ENCODE data around the gene RBM47.

RBM47 gene

DNA sequence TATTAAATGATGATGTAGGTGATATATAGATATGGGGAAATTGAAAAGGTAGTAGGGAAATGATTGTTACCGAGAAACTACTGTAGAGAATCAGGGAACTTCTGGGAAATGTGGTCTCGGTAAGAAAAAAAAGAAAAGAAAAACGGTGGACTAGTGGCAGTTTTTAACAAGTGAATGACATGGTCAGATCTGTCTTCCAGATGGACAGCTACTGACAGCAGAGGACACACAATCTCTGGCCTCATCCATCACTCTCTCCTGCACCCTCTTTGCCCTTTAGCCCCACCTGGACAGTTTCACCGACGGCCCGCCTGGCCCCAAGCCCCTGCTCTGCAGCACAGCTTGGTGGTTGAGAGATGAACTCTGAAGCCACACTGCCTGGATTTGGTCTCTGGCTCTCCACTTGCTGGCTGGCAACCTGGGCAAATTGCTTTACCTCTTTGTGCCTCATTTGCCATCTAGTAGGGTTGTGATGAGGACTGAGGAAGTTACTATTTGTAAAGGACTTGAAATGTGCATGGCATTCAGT is 23.4 kb downstream of the RBM47 start:
- Histone ChIP-seq H3K4me3 (ENCODE audit: low read depth in 1 of 2, low read length in 2 of 2) (no peak overlapping the region), H3K36me3 (ENCODE audit: control insufficient read depth in 1 of 2, insufficient read depth in 2 of 2, low read length in 2 of 2) (no peaks in the 10 kb centered on the region), H3K27ac (ENCODE audit: low read length) (no peak overlapping the region), H3K9me3 (ENCODE audit: control insufficient read depth in 1 of 2, low read length in 2 of 2) (no peaks in the 10 kb centered on the region), H3K4me1 (ENCODE audit: control insufficient read depth in 1 of 2, insufficient read depth in 2 of 2, low read length in 2 of 2) (no peaks in the 10 kb centered on the region), H3K27me3 (ENCODE audit: low read depth, low read length) (no peaks in the 10 kb centered on the region)

DNA sequence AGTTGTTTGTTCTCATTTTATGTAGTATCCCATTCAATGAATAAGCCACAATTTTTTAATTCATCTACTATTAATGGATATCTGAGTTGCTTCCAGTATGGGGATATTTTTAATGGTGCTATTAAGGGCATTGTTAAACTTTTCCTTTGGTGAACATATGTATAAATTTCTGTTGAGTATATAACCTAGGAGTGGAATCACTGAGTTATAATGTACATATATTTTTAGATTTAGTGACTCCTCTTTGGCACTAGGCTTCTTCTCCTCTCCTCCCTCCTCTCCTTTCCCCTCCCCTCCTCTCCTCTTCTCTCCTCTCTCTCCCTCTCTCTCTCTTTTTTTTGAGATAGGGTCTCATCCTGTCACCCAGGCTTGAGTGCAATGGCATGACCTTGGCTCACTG is 26.4 kb downstream of the RBM47 start:
- H3K27ac ChIP-seq (ENCODE audit: low read length), result no peak overlapping the region
- no peaks in the 10 kb centered on the region for H3K27me3 ChIP-seq (ENCODE audit: low read depth, low read length)
- no peaks in the 10 kb centered on the region for H3K9me3 ChIP-seq (ENCODE audit: control insufficient read depth in 1 of 2, low read length in 2 of 2)
- no peaks in the 10 kb centered on the region for H3K36me3 ChIP-seq (ENCODE audit: control insufficient read depth in 1 of 2, insufficient read depth in 2 of 2, low read length in 2 of 2)
- H3K4me1 ChIP-seq (ENCODE audit: control insufficient read depth in 1 of 2, insufficient read depth in 2 of 2, low read length in 2 of 2), result no peaks in the 10 kb centered on the region
- H3K4me3 ChIP-seq (ENCODE audit: low read depth in 1 of 2, low read length in 2 of 2), result no peak overlapping the region

DNA sequence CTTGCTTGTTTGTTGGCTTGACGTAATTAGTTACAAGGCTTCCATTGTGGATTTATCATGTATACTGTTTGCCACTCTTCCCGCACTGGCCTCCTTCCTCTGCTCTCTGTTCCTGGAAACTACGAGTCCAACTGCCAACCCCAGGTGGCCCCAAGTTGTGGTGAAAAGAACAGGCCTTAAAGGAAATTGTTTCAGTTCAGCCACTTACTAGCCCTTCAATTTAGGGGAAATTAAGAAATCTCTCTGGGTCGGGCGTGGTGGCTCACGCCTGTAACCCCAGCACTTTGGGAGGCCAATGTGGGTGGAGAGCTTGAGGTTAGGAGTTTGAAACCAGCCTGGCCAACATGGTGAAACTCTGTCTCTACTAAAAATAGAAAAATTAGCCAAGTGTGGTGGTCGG is 28.0 kb downstream of the RBM47 start:
- H3K36me3 ChIP-seq (ENCODE audit: control insufficient read depth in 1 of 2, insufficient read depth in 2 of 2, low read length in 2 of 2), result no peaks in the 10 kb centered on the region
- H3K4me1 ChIP-seq (ENCODE audit: control insufficient read depth in 1 of 2, insufficient read depth in 2 of 2, low read length in 2 of 2), result no peaks in the 10 kb centered on the region
- no peaks in the 10 kb centered on the region for H3K27me3 ChIP-seq (ENCODE audit: low read depth, low read length)
- no peak overlapping the region for H3K4me3 ChIP-seq (ENCODE audit: low read depth in 1 of 2, low read length in 2 of 2)
- H3K9me3 ChIP-seq (ENCODE audit: control insufficient read depth in 1 of 2, low read length in 2 of 2), result no peaks in the 10 kb centered on the region
- H3K27ac ChIP-seq (ENCODE audit: low read length), result peak overlapping the region; percentile 64

DNA sequence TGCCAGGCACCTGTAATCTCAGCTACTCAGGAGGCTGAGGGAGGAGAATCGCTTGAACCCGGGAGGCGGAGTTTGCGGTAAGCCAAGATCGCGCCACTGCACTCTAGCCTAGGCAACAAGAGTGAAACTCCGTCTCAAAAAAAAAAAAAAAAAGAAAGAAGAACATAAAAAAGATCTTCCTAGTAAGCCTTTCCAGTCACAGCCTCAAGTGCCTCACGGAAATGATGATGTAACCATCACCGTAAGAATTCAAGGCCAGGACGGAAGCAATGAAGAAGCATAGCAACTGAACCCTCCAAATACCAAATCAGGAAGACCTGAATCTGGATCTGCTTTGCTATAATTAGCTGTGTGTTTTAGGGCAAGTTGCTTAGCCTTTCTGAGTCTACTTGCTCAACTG is 28.8 kb downstream of the RBM47 start:
- H3K9me3 ChIP-seq (ENCODE audit: control insufficient read depth in 1 of 2, low read length in 2 of 2), result no peaks in the 10 kb centered on the region
- no peak overlapping the region for H3K4me3 ChIP-seq (ENCODE audit: low read depth in 1 of 2, low read length in 2 of 2)
- no peaks in the 10 kb centered on the region for H3K27me3 ChIP-seq (ENCODE audit: low read depth, low read length)
- H3K27ac ChIP-seq (ENCODE audit: low read length), result peak overlapping the region; percentile 64
- no peaks in the 10 kb centered on the region for H3K4me1 ChIP-seq (ENCODE audit: control insufficient read depth in 1 of 2, insufficient read depth in 2 of 2, low read length in 2 of 2)
- H3K36me3 ChIP-seq (ENCODE audit: control insufficient read depth in 1 of 2, insufficient read depth in 2 of 2, low read length in 2 of 2), result no peaks in the 10 kb centered on the region

DNA sequence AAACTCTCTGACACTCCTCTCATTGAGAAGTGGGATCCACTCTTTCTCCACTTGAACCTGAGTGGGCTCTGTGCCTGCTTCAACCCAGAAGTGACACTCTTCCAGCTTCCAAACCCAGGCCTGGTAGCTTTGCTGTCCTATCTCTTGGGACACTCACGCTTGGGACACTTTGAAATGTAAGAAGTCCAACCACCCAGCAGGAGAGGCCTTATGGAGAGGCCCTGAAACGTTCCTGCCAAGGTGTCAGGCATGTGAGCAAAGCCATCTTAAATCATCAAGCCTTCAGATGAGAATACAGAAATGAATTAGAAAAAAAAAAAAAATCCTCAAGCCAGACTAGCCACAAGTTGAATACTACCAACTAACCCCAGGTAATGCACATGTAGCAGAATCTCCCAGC is 30.2 kb downstream of the RBM47 start:
- Histone ChIP-seq H3K27me3 (ENCODE audit: low read depth, low read length) (no peaks in the 10 kb centered on the region), H3K4me3 (ENCODE audit: low read depth in 1 of 2, low read length in 2 of 2) (no peak overlapping the region), H3K36me3 (ENCODE audit: control insufficient read depth in 1 of 2, insufficient read depth in 2 of 2, low read length in 2 of 2) (no peaks in the 10 kb centered on the region), H3K27ac (ENCODE audit: low read length) (no peak overlapping the region), H3K9me3 (ENCODE audit: control insufficient read depth in 1 of 2, low read length in 2 of 2) (no peaks in the 10 kb centered on the region), H3K4me1 (ENCODE audit: control insufficient read depth in 1 of 2, insufficient read depth in 2 of 2, low read length in 2 of 2) (no peaks in the 10 kb centered on the region)

DNA sequence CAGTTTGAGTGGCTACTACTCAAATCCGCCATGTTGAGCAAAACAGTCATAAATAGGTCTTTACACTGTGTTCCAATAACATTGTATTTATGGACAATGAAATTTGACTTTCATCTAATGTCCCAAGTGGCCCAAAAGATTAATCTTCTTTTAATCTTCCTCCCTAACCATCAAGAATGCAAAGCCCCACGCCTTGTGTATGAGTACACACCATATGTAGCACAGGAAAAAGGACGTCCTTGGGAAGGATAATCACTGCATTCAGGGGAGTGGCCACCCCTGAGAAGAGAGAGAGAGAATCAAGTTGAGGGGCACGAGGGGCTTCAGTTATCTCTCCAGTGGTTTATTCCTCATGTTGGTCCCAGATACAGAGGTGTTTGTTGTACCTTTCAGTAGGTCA is 33.1 kb downstream of the RBM47 start:
- H3K27me3 ChIP-seq (ENCODE audit: low read depth, low read length), result no peaks in the 10 kb centered on the region
- no peaks in the 10 kb centered on the region for H3K36me3 ChIP-seq (ENCODE audit: control insufficient read depth in 1 of 2, insufficient read depth in 2 of 2, low read length in 2 of 2)
- H3K27ac ChIP-seq (ENCODE audit: low read length), result no peak overlapping the region
- H3K4me3 ChIP-seq (ENCODE audit: low read depth in 1 of 2, low read length in 2 of 2), result no peak overlapping the region
- no peaks in the 10 kb centered on the region for H3K4me1 ChIP-seq (ENCODE audit: control insufficient read depth in 1 of 2, insufficient read depth in 2 of 2, low read length in 2 of 2)
- no peaks in the 10 kb centered on the region for H3K9me3 ChIP-seq (ENCODE audit: control insufficient read depth in 1 of 2, low read length in 2 of 2)

DNA sequence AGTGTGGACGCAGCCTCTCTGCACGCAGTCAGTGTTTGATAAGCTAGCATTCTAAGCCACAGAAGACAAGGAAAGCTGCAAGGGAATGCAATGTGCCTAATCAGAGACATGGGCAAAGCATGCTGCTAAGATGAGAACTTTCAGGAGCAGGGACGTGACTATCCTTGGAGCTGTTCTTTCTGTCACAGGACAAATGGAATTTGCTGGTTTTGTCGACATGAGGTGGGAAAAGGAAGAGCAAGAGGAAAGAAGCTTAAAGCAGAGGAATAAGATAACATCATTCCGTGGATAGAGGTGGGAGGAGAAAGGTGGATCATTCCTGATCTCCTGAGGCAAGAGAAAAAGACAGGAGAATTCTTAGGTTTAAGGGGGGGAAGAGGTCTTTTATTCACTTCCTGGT is 33.7 kb downstream of the RBM47 start:
- no peaks in the 10 kb centered on the region for H3K4me1 ChIP-seq (ENCODE audit: control insufficient read depth in 1 of 2, insufficient read depth in 2 of 2, low read length in 2 of 2)
- H3K27me3 ChIP-seq (ENCODE audit: low read depth, low read length), result no peaks in the 10 kb centered on the region
- no peaks in the 10 kb centered on the region for H3K36me3 ChIP-seq (ENCODE audit: control insufficient read depth in 1 of 2, insufficient read depth in 2 of 2, low read length in 2 of 2)
- H3K9me3 ChIP-seq (ENCODE audit: control insufficient read depth in 1 of 2, low read length in 2 of 2), result peaks cover 0 to under 1% of the 10 kb centered on the region in 2 donors
- H3K27ac ChIP-seq (ENCODE audit: low read length), result no peak overlapping the region
- H3K4me3 ChIP-seq (ENCODE audit: low read depth in 1 of 2, low read length in 2 of 2), result no peak overlapping the region

DNA sequence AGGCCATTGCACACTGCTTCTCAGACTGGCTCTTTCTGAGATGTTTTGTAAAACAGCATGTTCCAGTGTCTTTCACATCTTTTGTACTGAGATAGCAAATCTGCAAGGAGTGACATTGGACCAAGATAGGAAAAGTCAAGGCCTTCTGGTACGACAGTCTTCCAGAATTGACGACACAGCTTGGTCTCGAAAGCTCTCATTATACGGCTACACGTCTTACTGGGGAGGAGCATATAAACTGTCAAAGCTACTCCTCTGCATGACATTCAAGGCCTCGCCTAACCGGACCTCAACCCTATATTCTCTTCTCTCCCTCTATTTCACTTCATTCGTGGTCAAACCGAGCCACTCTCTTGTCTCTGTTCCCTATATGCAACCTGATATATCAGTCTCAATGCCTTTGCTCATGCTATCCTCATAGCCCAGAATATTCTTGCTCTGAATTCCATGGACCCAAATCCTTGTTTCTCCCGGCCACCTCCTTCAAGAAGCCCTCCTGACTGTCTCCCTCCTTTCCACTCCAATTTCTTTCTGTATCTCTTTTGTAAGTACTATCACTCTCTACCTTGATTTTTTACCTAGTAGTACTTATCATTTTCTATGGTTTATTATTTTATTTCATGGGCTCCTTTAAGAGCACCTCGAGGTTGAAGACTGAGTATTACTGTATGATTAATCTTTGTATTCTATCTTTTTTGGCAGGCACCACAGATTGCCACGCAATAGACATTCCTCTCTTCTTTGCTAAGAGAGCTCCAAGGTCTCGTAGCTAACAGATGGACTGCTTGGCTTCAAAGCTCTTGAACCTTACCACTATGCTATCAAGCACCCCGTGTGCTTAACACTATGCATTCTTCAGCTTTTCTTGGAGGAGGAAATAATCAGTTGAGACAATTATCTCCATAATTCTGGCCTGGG is 35.1 kb downstream of the RBM47 start:
- H3K27me3 ChIP-seq (ENCODE audit: low read depth, low read length), result no peaks in the 10 kb centered on the region
- H3K9me3 ChIP-seq (ENCODE audit: control insufficient read depth in 1 of 2, low read length in 2 of 2), result peaks cover 0 to 3% of the 10 kb centered on the region in 2 donors
- H3K4me3 ChIP-seq (ENCODE audit: low read depth in 1 of 2, low read length in 2 of 2), result no peak overlapping the region
- no peaks in the 10 kb centered on the region for H3K36me3 ChIP-seq (ENCODE audit: control insufficient read depth in 1 of 2, insufficient read depth in 2 of 2, low read length in 2 of 2)
- no peak overlapping the region for H3K27ac ChIP-seq (ENCODE audit: low read length)
- H3K4me1 ChIP-seq (ENCODE audit: control insufficient read depth in 1 of 2, insufficient read depth in 2 of 2, low read length in 2 of 2), result no peaks in the 10 kb centered on the region

DNA sequence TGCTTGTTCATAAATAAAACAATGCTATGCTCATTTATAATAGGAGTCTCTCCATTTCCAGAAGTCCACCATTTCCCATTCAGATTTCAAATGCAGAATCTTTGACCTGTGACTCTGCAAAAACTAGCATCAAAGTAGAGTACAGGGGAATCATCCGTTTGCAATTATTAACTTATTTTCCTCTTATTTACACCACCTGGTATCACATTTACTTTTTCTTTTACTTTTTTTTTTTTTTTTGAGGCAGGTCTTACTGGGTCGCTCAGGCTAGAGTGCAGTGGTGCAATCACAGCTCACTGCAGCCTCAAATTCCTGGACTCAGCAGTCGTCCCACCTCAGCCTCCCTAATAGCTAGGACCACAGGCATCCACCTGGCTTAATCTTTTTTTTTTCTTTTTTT is 37.6 kb downstream of the RBM47 start:
- no peaks in the 10 kb centered on the region for H3K36me3 ChIP-seq (ENCODE audit: control insufficient read depth in 1 of 2, insufficient read depth in 2 of 2, low read length in 2 of 2)
- H3K4me1 ChIP-seq (ENCODE audit: control insufficient read depth in 1 of 2, insufficient read depth in 2 of 2, low read length in 2 of 2), result no peaks in the 10 kb centered on the region
- H3K9me3 ChIP-seq (ENCODE audit: control insufficient read depth in 1 of 2, low read length in 2 of 2), result peaks cover 0 to 3% of the 10 kb centered on the region in 2 donors
- no peaks in the 10 kb centered on the region for H3K27me3 ChIP-seq (ENCODE audit: low read depth, low read length)
- no peak overlapping the region for H3K27ac ChIP-seq (ENCODE audit: low read length)
- H3K4me3 ChIP-seq (ENCODE audit: low read depth in 1 of 2, low read length in 2 of 2), result no peak overlapping the region

DNA sequence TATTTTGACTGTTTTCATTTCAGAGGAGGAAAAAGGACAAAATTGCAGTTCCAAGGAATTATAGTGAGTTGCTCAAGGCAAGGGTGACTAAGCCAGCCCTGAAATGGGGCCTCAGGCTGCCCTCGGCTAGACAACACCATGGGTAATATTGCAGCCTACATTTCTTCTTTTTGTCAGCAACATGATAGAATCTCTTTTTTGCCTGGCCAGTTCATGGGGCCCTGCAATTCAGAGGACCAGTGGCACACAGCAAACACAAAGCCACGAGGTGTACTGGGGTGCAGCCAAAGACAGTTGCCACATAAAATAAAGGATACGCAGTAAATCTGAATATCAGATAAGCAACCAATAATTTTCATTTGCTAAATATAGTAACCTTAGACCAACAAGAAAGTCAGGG is 41.8 kb downstream of the RBM47 start:
- H3K36me3 ChIP-seq (ENCODE audit: control insufficient read depth in 1 of 2, insufficient read depth in 2 of 2, low read length in 2 of 2), result no peaks in the 10 kb centered on the region
- no peak overlapping the region for H3K4me3 ChIP-seq (ENCODE audit: low read depth in 1 of 2, low read length in 2 of 2)
- peaks cover 0 to 3% of the 10 kb centered on the region in 2 donors for H3K9me3 ChIP-seq (ENCODE audit: control insufficient read depth in 1 of 2, low read length in 2 of 2)
- H3K27ac ChIP-seq (ENCODE audit: low read length), result peak overlapping the region; percentile 19
- no peaks in the 10 kb centered on the region for H3K27me3 ChIP-seq (ENCODE audit: low read depth, low read length)
- H3K4me1 ChIP-seq (ENCODE audit: control insufficient read depth in 1 of 2, insufficient read depth in 2 of 2, low read length in 2 of 2), result no peaks in the 10 kb centered on the region

DNA sequence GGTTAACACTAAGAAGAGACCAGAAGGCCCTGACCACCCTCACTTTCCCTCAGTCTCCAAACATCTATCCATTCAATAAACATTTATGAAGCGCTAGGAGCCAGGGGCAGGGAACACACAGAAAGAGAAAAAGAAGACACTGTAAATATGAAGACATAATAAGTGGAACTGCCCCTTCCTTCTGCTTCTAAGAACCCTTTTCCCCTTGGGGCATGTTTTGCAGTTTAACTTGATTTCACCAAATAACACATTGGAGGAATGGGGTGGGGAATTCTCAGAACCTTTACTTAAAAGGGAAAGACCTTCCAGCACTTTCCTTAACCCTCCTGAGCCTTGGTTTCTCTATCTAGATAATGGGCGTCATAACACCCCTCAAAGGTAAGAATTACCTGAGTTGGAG is 42.3 kb downstream of the RBM47 start:
- no peaks in the 10 kb centered on the region for H3K4me1 ChIP-seq (ENCODE audit: control insufficient read depth in 1 of 2, insufficient read depth in 2 of 2, low read length in 2 of 2)
- H3K27me3 ChIP-seq (ENCODE audit: low read depth, low read length), result no peaks in the 10 kb centered on the region
- H3K36me3 ChIP-seq (ENCODE audit: control insufficient read depth in 1 of 2, insufficient read depth in 2 of 2, low read length in 2 of 2), result no peaks in the 10 kb centered on the region
- no peak overlapping the region for H3K4me3 ChIP-seq (ENCODE audit: low read depth in 1 of 2, low read length in 2 of 2)
- peaks cover 0 to 3% of the 10 kb centered on the region in 2 donors for H3K9me3 ChIP-seq (ENCODE audit: control insufficient read depth in 1 of 2, low read length in 2 of 2)
- peak overlapping the region; percentile 19 for H3K27ac ChIP-seq (ENCODE audit: low read length)

All from muscle layer of duodenum (tissue), 2 donors.